ENCODE results near the gene ZRSR2.

ZRSR2 gene

DNA sequence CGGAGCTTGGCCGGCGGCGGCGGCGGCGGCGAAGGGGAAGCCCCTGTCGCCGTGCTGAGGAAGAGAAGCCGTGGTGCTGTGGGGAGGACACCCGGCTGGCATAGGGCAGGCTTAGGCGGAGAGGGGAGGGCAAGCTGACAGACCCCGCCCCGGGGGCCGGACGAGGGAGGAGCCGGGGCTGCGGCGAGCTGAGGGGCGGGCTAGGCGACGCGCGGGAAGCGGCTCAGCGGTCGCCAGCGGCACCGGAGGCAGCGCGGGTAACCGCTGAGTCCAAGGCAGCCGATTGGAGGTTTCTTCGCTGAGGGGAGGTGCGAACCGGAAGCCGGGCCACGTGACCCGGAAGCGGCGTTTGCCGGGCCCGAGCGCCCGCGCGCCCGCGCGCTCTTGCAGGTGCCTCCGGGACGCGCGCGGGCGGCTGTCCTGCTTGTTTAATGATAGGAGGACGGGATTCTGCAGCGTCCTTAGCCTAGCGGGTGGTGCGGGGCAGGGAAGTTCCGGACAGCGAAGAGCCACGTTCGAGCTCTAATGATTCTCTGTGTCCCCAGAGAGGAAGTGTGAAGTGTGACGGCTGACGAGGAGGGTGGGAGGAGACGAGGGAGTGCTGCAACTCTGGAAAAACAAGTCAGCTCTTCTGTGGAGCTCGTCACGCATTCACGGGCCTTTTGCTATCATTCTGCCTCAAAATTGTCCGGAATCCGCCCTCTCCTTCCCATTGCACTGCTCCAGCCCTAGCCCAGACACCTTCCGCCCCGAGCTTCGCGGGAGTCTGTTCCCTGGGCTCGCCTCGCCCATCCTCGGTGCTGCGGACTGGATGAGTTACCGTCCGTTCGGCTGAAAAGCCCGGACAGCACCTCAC is 64.7 kb downstream of the ZRSR2 start, which contains the start of gene AP1S2:
Gene AP1S2, minus strand, starts transcription at position 102 of the 856 bp plus-strand sequence. CDS start 2,289 bp downstream, outside the sequence.
- no peak for TF ChIP-seq ZNF274 (IDR thresholded peaks at IDR 0.05; ENCODE audit: low read depth, low read length)
- peak within 1 kb of the TSS; percentile 97 for H3K4me3 ChIP-seq (ENCODE audit: low read length)

DNA sequence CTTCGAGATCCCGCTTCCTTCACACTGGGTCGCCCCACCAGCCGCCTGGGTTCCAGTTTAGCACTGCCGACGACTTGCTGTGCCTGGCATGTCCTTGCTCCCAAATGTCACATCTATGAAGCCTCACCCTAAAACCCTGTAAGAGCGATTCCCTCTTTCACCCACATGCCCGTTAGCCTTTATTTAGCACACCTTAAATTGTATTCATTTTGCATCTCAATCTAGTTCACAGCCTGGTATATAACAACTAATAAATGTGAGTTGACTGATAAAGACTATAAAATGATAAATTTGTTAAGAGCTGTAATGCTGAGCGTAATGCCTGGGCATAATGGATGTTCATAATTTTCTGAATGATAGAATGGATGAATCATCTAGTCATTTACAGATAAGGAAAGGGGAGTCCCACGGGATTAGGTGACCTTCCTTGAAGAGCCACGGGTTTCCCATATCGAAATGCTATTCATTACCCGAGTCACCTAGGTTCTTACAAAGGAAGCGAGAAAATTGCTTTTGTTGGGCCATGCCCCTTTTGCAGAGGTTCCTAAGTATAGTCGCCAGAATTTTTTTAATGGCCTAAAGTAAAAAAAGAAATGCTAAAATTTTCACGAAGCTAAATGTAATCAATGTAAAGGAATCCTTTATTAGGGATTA is 65.4 kb downstream of the ZRSR2 start:
- H3K4me3 ChIP-seq (ENCODE audit: low read length): peak overlapping the region; percentile 64

DNA sequence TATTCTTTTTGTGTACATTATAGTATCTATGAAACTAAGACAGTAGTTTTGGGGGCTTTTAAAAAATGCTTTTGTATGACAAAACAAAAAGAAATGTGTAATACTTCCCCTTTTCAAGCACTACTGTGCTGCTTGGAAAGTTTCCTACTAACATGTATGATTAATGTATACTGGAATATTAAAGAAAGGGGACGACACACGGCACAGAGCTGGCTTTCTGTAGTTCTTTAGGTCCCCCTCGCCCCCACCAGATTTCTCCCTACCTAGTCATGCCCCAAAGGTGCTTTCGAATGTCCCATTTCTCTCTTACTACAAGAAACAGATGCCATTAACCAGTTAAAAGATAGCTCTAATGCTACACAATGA is 65.9 kb downstream of the ZRSR2 start:
- H3K4me3 ChIP-seq (ENCODE audit: low read length): peak overlapping the region; percentile 57; the same call in 1 of the 2 replicates
- no peak for TF ChIP-seq ZNF274 (IDR thresholded peaks at IDR 0.05; ENCODE audit: low read depth, low read length)

More for the DNA sequence above, 65.4 kb downstream of the ZRSR2 start:
- TF ChIP-seq ZNF274 (IDR thresholded peaks at IDR 0.05; ENCODE audit: low read depth, low read length): no peak

DNA sequence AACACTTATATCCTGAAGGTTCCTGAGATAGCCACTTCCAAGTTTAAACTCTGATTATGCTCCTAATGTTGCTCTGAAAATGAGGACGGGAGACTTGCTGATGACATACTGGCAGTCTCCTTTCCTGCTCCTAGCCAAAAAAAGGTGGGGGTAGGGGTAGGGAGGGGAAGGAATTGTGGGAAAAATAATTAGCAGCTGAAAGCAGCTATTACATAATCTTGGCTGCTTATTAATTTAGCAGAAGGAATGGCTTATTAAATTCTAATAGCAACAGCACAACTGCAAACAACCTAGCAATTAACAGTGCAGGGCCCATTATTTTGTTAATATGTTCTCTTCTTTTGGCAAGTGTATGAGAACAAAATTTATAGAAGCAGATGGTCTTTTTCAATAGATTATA is 66.4 kb downstream of the ZRSR2 start:
- no peak for TF ChIP-seq ZNF274 (IDR thresholded peaks at IDR 0.05; ENCODE audit: low read depth, low read length)
- H3K4me3 ChIP-seq (ENCODE audit: low read length): peak overlapping the region; percentile 57; the same call in 1 of the 2 replicates

DNA sequence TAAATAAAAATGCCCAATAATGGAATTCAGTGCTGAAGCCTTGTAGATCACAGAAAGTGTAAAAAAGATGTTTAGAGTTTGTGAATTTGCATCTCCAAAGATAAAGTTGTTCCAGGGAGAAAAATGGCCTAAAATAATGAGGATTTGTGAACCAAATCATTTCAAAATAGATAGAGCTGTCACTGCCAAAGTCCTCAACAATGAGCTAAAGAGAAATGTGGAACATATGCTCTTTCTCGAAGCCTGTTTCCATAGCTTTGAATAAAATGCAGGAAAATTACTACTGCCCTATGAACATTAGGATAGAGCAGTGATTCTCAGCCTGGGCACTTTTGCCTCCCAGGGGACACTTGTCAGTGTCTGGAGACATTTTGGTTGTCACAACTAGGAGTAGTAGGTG is 67.8 kb downstream of the ZRSR2 start:
- TF ChIP-seq ZNF274 (IDR thresholded peaks at IDR 0.05; ENCODE audit: low read depth, low read length): no peak
- no peak overlapping the region for H3K4me3 ChIP-seq (ENCODE audit: low read length)

DNA sequence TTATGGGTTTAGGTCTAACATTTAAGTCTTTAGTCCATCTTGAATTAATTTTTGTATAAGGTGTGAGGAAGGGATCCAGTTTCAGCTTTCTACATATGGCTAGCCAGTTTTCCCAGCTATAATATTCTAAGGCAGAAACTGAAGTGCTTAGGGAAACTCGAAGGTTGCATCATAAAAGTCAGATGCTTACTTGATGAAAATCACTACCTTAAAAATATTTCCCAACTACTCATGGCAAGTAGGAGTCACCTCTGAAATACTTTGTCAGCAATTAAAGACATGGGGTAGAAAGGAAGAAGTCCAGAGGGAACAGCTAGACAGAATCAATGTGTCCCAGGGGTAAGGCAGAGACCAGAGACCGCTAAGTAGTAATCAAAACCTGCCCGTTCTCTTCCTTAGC is 70.6 kb downstream of the ZRSR2 start:
- H3K4me3 ChIP-seq (ENCODE audit: low read length): no peak overlapping the region
- no peak for TF ChIP-seq ZNF274 (IDR thresholded peaks at IDR 0.05; ENCODE audit: low read depth, low read length)

DNA sequence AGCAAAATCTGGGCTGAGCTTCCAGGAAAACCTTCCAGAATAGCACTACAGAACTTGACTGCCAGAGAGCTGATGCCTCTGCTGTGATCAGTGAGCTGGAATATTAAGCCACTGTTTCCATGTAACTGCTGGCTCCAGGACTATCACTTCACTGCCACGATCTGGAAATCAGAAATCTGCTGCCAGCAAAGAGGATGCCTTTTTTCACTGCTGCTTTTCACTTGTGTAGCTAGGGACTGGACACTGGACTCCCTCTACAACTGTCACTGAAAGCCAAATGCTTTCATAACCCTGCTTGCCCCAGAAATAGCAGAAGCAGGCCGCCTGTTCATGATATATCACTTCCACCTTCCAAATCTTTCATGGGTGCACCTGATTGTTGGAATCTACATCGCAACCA is 73.7 kb downstream of the ZRSR2 start:
- no peak overlapping the region for H3K4me3 ChIP-seq (ENCODE audit: low read length)
- TF ChIP-seq ZNF274 (IDR thresholded peaks at IDR 0.05; ENCODE audit: low read depth, low read length): no peak

DNA sequence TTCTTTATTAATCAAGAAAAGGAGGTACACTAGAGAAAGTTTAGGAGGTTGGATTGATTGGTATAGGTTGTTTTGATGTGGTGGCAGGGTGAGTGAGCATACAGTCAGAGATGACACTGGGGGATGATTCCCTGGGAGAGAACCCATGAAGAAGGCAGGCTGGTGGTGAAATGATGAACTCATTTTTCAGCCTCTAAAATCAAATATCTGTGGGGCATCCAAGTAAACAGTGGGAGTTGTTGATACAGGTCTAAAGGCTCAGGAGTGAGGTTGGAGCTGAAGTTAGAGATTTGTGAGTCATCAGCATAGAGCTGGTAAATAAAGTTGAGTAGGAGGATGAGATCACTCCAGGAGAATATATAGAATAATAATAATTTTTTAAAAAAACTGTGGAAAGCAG is 74.3 kb downstream of the ZRSR2 start:
- no peak for TF ChIP-seq ZNF274 (IDR thresholded peaks at IDR 0.05; ENCODE audit: low read depth, low read length)
- no peak overlapping the region for H3K4me3 ChIP-seq (ENCODE audit: low read length)

DNA sequence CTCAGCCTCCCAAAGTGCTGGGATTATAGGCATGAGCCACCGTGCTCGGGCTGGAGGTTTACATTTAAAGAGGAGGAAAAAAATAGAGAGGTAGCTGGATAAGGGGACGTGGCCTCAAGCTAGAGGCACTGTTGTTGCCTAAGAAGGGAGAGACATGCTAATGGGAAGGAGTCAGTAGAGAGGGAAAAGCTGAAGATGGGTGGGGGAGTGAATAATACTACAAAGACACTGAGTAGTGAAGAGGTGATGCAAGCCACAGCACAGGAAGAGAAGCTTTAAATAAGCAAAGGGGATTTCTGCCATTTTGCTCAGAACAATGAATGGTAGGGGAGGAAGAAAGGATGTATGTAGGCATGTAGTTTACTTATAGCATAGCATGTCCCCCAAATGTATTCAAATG is 75.9 kb downstream of the ZRSR2 start:
- no peak overlapping the region for H3K4me3 ChIP-seq (ENCODE audit: low read length)
- TF ChIP-seq ZNF274 (IDR thresholded peaks at IDR 0.05; ENCODE audit: low read depth, low read length): no peak

DNA sequence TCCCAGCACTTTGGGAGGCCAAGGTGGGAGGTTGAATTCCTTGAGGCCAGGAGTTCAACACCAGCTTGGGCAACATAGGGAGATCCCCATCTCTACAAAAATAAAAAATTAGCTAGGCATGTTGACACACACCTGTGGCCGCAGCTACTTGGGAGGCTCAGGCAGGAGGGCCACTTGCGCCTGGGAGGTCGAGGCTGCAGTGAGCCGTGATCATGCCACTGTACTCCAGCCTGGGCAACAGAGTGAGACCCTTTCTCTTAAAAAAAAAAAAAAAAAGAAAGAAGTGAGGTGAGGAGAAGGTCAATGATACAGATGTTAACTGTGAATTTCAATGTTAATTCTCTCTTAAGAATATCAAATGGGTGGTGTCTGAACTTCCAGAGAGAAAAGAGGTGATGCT is 79.4 kb downstream of the ZRSR2 start:
- no peak for TF ChIP-seq ZNF274 (IDR thresholded peaks at IDR 0.05; ENCODE audit: low read depth, low read length)
- no peak overlapping the region for H3K4me3 ChIP-seq (ENCODE audit: low read length)

DNA sequence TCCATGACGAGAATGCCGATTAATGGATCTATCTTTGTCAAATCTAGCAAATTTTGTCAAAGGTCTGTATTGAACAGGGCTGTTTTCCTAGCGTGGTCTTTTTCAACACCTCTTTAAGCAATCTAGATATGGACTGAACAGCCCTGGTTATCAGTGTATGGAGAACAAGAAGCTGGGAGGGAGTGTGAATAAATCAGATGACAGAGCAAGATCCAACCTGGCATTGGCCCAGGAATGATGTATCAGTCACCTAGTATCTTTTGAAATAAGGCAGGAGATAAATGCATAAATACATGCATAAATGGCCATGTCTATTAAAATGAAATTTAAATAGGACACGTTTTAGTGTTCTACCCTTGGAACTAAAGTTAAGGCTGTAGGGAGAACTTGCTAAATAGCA is 80.0 kb downstream of the ZRSR2 start:
- H3K4me3 ChIP-seq (ENCODE audit: low read length): no peak overlapping the region
- TF ChIP-seq ZNF274 (IDR thresholded peaks at IDR 0.05; ENCODE audit: low read depth, low read length): no peak

All from GM08714 (cell line).